Activated CD8-positive, alpha-beta memory T cell treated with anti-CD3 and anti-CD28 coated beads, Interleukin-2, amount 50 U/mL, for 1 hour (primary cell): Measurements from ENCODE around the gene FAM219B.
"Not testable (repeated sequence)": the region's sequence is repeated elsewhere in the genome, so short reads cannot be mapped to it uniquely, and the experiment has no call there.

Experiments
- DNase-seq: peaks from one replicate; pipeline ENCODE4 v3.0.0-alpha.2; 2020; ENCODE audit errors: extremely low read depth

The FAM219B gene

GRCh38 chr15:74906450-74907162 lies at the start of gene FAM219B:
TSS of gene FAM219B (minus strand) at chr15:74906851. CDS start at chr15:74906800, 51 bp downstream.
- DNase-seq: no peak

- DNase-seq: no peak
Measured at GRCh38 chr15:74955796-74956647, 49.4 kb upstream of the FAM219B start.

GRCh38 chr15:74955017-74955416 lies 48.4 kb upstream of the FAM219B start:
- DNase-seq: no peak

- no peak for DNase-seq
Measured at GRCh38 chr15:74954515-74954914, 47.9 kb upstream of the FAM219B start.

- no peak for DNase-seq
Measured at GRCh38 chr15:74951006-74951405, 44.4 kb upstream of the FAM219B start.

GRCh38 chr15:74950078-74950908 lies 43.6 kb upstream of the FAM219B start:
- no peak for DNase-seq

- peak; percentile 82 for DNase-seq
Measured at GRCh38 chr15:74937590-74938371, 31.1 kb upstream of the FAM219B start, which contains the start of gene COX5A. TSS of gene COX5A (minus strand) at chr15:74938073. CDS start at chr15:74938014, 59 bp downstream.

- no peak for DNase-seq
Measured at GRCh38 chr15:74937272-74937589, 30.6 kb upstream of the FAM219B start.

- not testable (repeated sequence) for DNase-seq
Measured at GRCh38 chr15:74935193-74935592, 28.5 kb upstream of the FAM219B start.

- no peak for DNase-seq
Measured at GRCh38 chr15:74933573-74933972, 26.9 kb upstream of the FAM219B start.

GRCh38 chr15:74928771-74929198 lies 22.1 kb upstream of the FAM219B start:
- DNase-seq: no peak

GRCh38 chr15:74924525-74924924 lies 17.9 kb upstream of the FAM219B start:
- no peak for DNase-seq

GRCh38 chr15:74920456-74920855 lies 13.8 kb upstream of the FAM219B start:
- DNase-seq: no peak

- DNase-seq: no peak
Measured at GRCh38 chr15:74917676-74918075, 11.0 kb upstream of the FAM219B start.

GRCh38 chr15:74913799-74914198 lies 7.1 kb upstream of the FAM219B start:
- DNase-seq: not testable (repeated sequence)

GRCh38 chr15:74913041-74913440 lies 6.4 kb upstream of the FAM219B start:
- DNase-seq: no peak

GRCh38 chr15:74908635-74909034 lies 2.0 kb upstream of the FAM219B start:
- no peak for DNase-seq

- DNase-seq: no peak
Measured at GRCh38 chr15:74907163-74907870, 666 bp upstream of the FAM219B start.

- DNase-seq: no peak
Measured at GRCh38 chr15:74906067-74906449, 593 bp downstream of the FAM219B start.

GRCh38 chr15:74904190-74904805 lies 2.4 kb downstream of the FAM219B start:
- DNase-seq: no peak
